ENCODE results near the gene NCK1.

DNA sequence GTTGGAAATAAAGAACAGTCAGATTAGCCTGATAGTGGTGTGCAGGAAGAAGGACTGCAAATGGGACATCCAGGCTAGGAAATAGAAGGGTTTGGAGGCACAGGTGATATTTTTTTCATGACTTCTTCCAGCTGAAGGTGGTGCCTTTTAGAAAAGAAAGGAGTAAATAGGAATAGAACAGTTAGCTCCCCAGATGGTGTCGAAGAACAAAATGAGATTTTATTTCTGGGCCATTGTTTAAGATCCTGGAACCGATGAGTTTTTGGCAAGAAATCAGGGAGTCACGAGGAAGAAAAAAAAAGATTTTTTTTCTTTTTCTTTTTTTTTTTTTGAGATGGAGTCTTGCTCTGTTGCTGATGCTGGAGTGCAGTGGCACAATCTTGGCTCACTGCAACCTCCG, 9.8 kb upstream of the NCK1 start:
- TF ChIP-seq, protein P1, sequence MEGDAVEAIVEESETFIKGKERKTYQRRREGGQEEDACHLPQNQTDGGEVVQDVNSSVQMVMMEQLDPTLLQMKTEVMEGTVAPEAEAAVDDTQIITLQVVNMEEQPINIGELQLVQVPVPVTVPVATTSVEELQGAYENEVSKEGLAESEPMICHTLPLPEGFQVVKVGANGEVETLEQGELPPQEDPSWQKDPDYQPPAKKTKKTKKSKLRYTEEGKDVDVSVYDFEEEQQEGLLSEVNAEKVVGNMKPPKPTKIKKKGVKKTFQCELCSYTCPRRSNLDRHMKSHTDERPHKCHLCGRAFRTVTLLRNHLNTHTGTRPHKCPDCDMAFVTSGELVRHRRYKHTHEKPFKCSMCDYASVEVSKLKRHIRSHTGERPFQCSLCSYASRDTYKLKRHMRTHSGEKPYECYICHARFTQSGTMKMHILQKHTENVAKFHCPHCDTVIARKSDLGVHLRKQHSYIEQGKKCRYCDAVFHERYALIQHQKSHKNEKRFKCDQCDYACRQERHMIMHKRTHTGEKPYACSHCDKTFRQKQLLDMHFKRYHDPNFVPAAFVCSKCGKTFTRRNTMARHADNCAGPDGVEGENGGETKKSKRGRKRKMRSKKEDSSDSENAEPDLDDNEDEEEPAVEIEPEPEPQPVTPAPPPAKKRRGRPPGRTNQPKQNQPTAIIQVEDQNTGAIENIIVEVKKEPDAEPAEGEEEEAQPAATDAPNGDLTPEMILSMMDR (IDR thresholded peaks at IDR 0.05; ENCODE audit: low read length) = no peak
- TF ChIP-seq EZH2 (IDR thresholded peaks at IDR 0.05; ENCODE audit: borderline replicate concordance, low read length) = no peak
